HEK293T (cell line): ENCODE data around the gene DNAH1.
"Not testable (repeated sequence)": the region's sequence is repeated elsewhere in the genome, so short reads cannot be mapped to it uniquely, and the experiment has no call there.

Source experiments
- CTCF ChIA-PET: fragments of 350-600 bp; formaldehyde crosslinking; extraction: SDS; loops from one replicate; lab custom pipeline; 2021; ENCODE audit warnings: antibody characterized with exemption, inconsistent platforms; lab: Yijun Ruan, JAX
- POLR2A ChIA-PET: fragments of 350-600 bp; formaldehyde crosslinking; extraction: SDS; loops from one replicate; lab custom pipeline; 2020; ENCODE audit warnings: antibody characterized with exemption, inconsistent platforms; lab: Yijun Ruan, JAX
- DNase-seq: peaks from one replicate; pipeline ENCODE4 v3.0.0; 2012; ENCODE audit warnings: mixed read lengths; ENCODE audit errors: extremely low spot score
- ARNT ChIP-seq: fragments of 450-650 bp; IDR thresholded peaks from 2 replicates; pipeline ENCODE4 v1.6.1; 2017; ENCODE audit warnings: mild to moderate bottlenecking
- BHLHE40 ChIP-seq: fragments of 450-650 bp; IDR thresholded peaks from 2 replicates; pipeline ENCODE4 v1.6.1; 2016; ENCODE audit warnings: mild to moderate bottlenecking, moderate library complexity, borderline replicate concordance
- CTBP1 ChIP-seq: fragments of 450-650 bp; IDR thresholded peaks from 2 replicates; pipeline ENCODE4 v1.6.1; 2016; ENCODE audit warnings: borderline replicate concordance
- ELF4 ChIP-seq: fragments of 450-650 bp; IDR thresholded peaks from 2 replicates; pipeline ENCODE4 v1.6.1; 2017; ENCODE audit warnings: antibody characterized with exemption
- FOXA1 ChIP-seq: fragments of 450-650 bp; IDR thresholded peaks from 2 replicates; pipeline ENCODE4 v1.6.1; 2016; ENCODE audit warnings: mild to moderate bottlenecking
- FOXK2 ChIP-seq: fragments of 450-650 bp; IDR thresholded peaks from 2 replicates; pipeline ENCODE4 v1.6.1; 2016; ENCODE audit warnings: mild to moderate bottlenecking
- FOXM1 ChIP-seq: fragments of 450-650 bp; IDR thresholded peaks from 2 replicates; pipeline ENCODE4 v1.6.1; 2017; ENCODE audit warnings: mild to moderate bottlenecking, borderline replicate concordance
- HDGF ChIP-seq: fragments of 450-650 bp; IDR thresholded peaks from 2 replicates; pipeline ENCODE4 v1.6.1; 2017; ENCODE audit warnings: antibody characterized with exemption, borderline replicate concordance
- L3MBTL2 ChIP-seq: fragments of 450-650 bp; conservative IDR thresholded peaks from 2 replicates; pipeline ENCODE4 v1.6.1; 2016; ENCODE audit warnings: mild to moderate bottlenecking
- LEF1 ChIP-seq: fragments of 450-650 bp; IDR thresholded peaks from 2 replicates; pipeline ENCODE4 v1.6.1; 2017; ENCODE audit warnings: mild to moderate bottlenecking, borderline replicate concordance
- NFRKB ChIP-seq: fragments of 450-650 bp; IDR thresholded peaks from 2 replicates; pipeline ENCODE4 v1.6.1; 2016; ENCODE audit warnings: mild to moderate bottlenecking, moderate library complexity
- SP1 ChIP-seq: fragments of 450-650 bp; IDR thresholded peaks from 2 replicates; pipeline ENCODE4 v1.6.1; 2017
- SUZ12 ChIP-seq: fragments of 450-650 bp; IDR thresholded peaks from 2 replicates; pipeline ENCODE4 v1.6.1; 2016; ENCODE audit warnings: mild to moderate bottlenecking
- TARDBP ChIP-seq: fragments of 450-650 bp; IDR thresholded peaks from 2 replicates; pipeline ENCODE4 v1.6.1; 2016
- ZNF384 ChIP-seq: fragments of 450-650 bp; IDR thresholded peaks from 2 replicates; pipeline ENCODE4 v1.6.1; 2016
- TF ChIP-seq, protein P1 (sequence below): fragments of 450-650 bp; IDR thresholded peaks from 2 replicates; pipeline ENCODE4 v1.6.1; 2016

Gene DNAH1

DNA sequence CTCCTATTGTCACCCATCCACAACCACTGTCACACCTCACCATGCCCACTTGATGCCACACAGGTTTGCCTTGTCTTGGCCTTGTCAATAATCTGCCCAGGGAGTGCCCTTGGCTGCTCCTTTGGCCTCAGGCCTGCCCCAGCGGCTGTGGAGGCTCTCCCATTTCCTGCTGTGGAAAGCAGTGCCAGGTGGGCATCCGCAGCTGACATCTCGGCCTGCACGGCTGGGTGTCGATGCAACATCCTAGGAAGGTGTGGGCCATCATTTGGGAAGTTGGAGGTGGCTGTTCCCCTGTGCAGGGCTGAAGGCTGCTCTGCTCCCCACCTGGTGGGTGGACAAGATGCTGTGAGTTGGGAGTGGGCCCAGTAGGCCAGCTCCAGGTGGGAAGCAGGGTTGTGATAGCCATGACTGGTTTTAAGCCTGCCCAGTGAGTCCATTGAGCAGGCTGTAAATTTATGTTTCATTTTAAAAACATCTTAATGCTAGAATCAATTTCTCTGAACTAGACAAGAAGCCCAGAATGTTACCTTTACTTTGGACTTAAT, 12.5 kb downstream of the DNAH1 start:
- CTCF ChIA-PET, result interaction anchor here (1.1 to 2.1 kb wide), 2 partner anchors 11 kb away, joined by 5 to 6 read pairs; no protein-coding TSS in a partner anchor
- TF ChIP-seq TARDBP (no peak), SP1 (no peak), HDGF (no peak), ARNT (no peak), FOXM1 (no peak), FOXK2 (no peak), ZNF384 (no peak)
- POLR2A ChIA-PET, result interaction anchor here (1.1 kb wide), 1 partner anchor 41 kb away, joined by 3 read pairs; the partner anchor contains the start of gene GLYCTK
- DNase-seq, result no peak

DNA sequence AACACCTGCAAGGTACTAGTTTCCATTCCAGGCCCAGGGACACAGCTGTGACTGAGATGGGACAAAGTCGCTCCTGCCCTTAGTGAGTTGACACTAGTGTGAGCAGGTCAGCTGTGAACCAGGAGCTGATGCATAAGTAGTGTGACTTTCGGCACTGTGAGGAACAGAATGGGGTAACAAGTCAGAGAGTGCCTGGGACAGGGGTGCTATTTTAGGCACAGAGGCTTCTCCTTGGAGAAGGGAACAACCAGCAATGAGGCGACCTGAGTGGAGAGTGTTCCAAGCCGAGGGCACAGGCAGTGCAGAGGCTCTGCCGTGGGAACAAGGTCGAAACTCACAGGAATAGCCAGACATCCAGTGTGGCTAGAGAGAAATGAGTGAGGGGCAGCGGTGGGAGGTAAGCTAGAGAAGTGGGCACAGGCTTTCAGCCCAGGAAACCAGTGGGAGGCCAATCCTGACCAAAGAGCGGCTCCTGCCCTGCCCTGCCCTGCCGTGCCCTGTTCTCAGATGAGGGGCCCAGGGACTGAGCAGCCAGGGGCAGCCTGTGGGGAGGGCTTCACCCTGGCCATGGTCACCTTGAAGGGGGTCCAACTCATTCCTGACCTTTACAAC, 14.2 kb downstream of the DNAH1 start:
- DNase-seq, result no peak
- TF ChIP-seq TARDBP (no peak), SUZ12 (no peak), NFRKB (no peak), CTBP1 (no peak), ZNF384 (no peak), SP1 (no peak), FOXK2 (no peak), ARNT (no peak), FOXA1 (no peak), FOXM1 (no peak), BHLHE40 (no peak), HDGF (no peak), ELF4 (no peak), L3MBTL2 (no peak)
- TF ChIP-seq, protein P1, sequence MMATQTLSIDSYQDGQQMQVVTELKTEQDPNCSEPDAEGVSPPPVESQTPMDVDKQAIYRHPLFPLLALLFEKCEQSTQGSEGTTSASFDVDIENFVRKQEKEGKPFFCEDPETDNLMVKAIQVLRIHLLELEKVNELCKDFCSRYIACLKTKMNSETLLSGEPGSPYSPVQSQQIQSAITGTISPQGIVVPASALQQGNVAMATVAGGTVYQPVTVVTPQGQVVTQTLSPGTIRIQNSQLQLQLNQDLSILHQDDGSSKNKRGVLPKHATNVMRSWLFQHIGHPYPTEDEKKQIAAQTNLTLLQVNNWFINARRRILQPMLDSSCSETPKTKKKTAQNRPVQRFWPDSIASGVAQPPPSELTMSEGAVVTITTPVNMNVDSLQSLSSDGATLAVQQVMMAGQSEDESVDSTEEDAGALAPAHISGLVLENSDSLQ, result no peak
- ChIA-PET CTCF (interaction anchor here (2.1 kb wide), 1 partner anchor 9 kb away, joined by 5 read pairs; no protein-coding TSS in a partner anchor), POLR2A (no interaction called here)

DNA sequence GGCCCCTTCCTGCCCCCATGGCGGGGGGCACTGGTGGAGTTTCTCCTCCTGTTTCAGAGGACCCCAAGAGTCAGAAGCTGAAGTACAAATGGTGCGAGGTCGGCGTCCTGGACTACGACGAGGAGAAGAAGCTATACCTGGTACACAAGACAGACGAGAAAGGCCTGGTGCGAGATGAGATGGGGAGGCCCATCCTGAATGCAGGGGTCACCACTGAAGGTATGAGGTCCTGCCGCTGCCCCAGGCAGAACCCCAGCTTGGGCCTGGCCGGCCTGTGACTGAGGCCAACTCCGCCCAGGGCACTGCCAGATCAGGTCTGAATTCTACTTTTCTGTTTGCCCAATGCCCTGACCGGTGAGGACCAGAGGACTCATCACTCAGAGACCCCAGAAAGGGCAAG, 15.0 kb downstream of the DNAH1 start:
- ChIA-PET POLR2A (no interaction called here), CTCF (interaction anchor here (2.1 kb wide), 1 partner anchor 8 kb away, joined by 5 read pairs; no protein-coding TSS in a partner anchor)
- TF ChIP-seq ZNF384, result no peak
- TF ChIP-seq LEF1, result no peak
- no peak for TF ChIP-seq CTBP1
- DNase-seq, result no peak

DNA sequence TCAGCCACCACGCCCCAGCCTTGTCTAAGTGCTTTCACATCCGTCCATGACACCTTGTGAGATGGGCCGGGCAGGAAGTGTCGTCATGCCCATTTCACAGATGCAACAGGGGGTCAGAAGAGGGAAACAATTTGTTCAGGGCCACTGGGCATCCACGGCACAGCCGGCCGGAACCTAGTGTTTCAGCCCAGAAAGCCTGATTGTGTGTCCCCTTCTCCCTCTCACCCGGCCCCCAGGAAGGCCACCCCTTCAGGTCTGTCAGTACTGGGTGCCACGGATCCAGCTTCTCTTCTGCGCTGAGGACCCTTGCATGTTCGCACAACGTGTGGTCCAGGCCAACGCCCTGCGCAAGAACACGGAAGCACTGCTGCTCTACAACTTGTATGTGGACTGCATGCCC, 15.8 kb downstream of the DNAH1 start:
- DNase-seq, result no peak
- POLR2A ChIA-PET, result no interaction called here
- TF ChIP-seq, protein P1, result no peak
- TF ChIP-seq TARDBP (no peak), CTBP1 (no peak), BHLHE40 (no peak), L3MBTL2 (no peak), NFRKB (no peak), ARNT (no peak), ELF4 (no peak), SP1 (no peak), FOXM1 (no peak), LEF1 (no peak), SUZ12 (no peak), ZNF384 (no peak), HDGF (no peak), FOXK2 (no peak), FOXA1 (no peak)
- CTCF ChIA-PET, result no interaction called here

DNA sequence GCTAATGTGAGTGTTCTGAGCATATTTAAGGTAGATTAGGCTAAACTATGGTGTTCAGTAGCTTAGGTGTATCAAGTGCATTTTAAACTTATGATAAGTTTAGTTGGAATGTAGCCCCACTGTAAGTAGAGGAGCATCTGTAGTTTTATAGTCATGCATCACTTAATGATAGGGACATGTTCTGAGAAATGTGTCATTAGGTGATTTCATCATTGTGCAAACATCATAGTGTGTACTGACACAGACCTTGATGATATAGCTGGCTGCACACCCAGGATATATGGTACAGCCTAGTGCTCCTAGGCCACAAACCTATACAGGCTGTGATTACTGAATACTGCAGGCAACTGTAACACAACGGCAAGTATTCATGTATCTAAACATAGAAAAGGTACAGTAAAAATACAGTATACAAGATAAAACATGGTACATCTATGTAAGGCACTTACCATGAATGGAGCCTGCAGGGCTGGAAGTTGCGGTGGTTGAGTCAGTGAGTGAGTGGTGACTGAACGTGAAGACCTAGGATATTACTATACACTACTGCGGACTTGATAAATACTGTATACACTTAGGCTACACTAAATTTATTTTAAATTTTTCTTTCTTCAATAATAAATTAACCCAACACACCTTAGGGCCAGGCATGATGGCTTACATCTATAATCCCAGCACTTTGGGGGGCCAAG, 17.9 kb downstream of the DNAH1 start:
- DNase-seq, result no peak
- ChIA-PET POLR2A (no interaction called here), CTCF (interaction anchor here (1.5 kb wide), 1 partner anchor 114 kb away, joined by 4 read pairs; no protein-coding TSS in a partner anchor)
- no peak for TF ChIP-seq FOXK2
- no peak for TF ChIP-seq ELF4
- no peak for TF ChIP-seq SUZ12
- TF ChIP-seq TARDBP, result no peak
- no peak for TF ChIP-seq BHLHE40
- TF ChIP-seq FOXA1, result no peak
- no peak for TF ChIP-seq NFRKB

DNA sequence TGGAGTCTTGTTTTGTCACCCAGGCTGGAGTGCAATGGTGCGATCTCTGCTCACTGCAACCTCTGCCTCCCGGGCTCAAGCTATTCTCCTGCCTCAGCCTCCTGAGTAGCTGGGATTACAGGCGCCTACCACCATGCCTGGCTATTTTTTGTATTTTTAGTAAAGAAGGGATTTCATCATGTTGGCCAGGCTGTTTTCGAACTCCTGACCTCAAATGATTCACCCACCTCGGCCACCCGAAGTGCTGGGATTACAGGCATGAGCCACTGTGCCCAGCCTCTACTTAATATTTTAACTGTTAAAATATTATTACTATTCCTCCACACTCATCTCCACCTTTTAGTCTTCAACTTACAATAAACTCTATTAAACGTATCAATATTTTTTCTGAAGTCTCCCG, 22.0 kb downstream of the DNAH1 start:
- POLR2A ChIA-PET, result interaction anchor here (2.8 kb wide), 1 partner anchor 51 kb away, joined by 11 read pairs; the partner anchor contains the start of gene GLYCTK
- not testable (repeated sequence) for DNase-seq
- CTCF ChIA-PET, result interaction anchor here (0.6 to 2.2 kb wide), 6 partner anchors 41 to 117 kb away, joined by 3 to 25 read pairs (median 6); no protein-coding TSS in a partner anchor

DNA sequence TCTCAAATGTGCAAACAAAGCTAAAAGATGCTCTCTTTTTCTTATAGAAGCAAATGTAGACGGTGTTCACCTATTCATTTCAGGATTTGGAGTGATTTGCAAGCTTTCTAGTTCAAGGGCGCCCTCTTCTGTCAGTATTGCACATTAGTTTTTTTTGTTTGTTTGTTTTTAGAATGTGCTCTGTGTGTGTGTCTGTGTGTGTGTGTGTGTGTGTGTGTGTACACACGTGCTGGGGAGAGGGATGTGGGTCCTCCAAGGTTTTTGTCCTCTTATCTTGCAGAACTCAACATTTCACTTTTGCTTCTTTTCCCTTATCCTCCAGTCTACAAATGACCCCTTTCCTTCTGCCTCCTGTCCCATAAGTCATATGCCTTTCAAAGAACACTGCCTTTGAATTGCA, 23.5 kb downstream of the DNAH1 start:
- peak; percentile 68 for TF ChIP-seq ZNF384
- TF ChIP-seq BHLHE40, result no peak
- no peak for TF ChIP-seq LEF1
- CTCF ChIA-PET, result interaction anchor here (0.6 to 2.2 kb wide), 24 partner anchors 10 to 908 kb away, joined by 3 to 25 read pairs (median 4); no protein-coding TSS in a partner anchor
- POLR2A ChIA-PET, result interaction anchor here (0.7 to 2.8 kb wide), 4 partner anchors 52 to 107 kb away, joined by 3 to 11 read pairs (median 6); partner anchors contain the start of genes GLYCTK and WDR82
- DNase-seq, result peak; percentile 60
